ENCODE results near the gene VEGFB.

VEGFB gene

DNA sequence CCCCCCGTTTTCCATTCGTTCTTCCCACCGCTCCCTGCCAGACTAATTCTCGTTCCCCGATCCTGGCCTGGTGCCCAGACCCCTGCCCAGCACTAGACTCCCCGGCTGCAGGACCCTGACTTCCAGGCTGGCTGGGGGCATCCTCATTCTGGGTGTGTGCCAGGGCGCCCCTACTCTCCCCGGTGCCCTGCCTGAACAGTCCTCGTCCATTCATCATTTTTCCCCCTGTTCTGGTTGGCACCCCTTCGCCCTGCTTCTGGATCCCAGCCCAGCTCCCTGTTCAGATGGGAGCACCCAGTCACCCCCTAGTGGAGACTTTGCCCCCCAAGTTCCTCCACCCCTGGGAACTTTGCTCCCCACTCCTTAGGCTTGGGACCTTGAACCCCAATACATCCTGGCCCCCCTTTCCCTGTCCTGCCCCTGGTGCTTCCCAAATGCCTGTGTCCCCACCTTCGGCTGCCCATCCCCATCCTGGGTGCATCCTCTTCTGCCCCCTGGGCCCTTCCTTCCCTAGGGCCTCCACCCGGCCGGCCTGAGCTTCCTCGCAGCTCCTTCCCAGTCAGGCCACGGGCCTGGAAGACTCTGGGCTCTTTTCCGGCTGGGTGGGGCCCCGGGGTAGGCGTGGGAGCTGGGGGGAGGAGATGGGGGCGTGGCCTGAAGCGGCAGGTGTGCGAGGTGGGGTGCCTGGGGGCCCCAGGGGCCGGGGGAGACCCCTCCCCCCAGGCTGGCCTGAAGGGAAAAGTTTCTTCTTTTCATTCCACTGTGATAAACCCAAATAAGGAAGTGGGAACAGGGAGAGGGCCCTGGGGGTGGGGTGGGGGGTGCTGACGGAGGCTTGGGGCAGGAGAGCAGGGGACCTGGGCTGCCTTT lies 17.9 kb downstream of the VEGFB start:
- TF ChIP-seq, protein P1, sequence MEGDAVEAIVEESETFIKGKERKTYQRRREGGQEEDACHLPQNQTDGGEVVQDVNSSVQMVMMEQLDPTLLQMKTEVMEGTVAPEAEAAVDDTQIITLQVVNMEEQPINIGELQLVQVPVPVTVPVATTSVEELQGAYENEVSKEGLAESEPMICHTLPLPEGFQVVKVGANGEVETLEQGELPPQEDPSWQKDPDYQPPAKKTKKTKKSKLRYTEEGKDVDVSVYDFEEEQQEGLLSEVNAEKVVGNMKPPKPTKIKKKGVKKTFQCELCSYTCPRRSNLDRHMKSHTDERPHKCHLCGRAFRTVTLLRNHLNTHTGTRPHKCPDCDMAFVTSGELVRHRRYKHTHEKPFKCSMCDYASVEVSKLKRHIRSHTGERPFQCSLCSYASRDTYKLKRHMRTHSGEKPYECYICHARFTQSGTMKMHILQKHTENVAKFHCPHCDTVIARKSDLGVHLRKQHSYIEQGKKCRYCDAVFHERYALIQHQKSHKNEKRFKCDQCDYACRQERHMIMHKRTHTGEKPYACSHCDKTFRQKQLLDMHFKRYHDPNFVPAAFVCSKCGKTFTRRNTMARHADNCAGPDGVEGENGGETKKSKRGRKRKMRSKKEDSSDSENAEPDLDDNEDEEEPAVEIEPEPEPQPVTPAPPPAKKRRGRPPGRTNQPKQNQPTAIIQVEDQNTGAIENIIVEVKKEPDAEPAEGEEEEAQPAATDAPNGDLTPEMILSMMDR (IDR thresholded peaks at IDR 0.05; ENCODE audit: low read depth, low read length, missing control alignments): peak; percentile 50
- peak overlapping the region; percentile 73 for H3K4me3 ChIP-seq (ENCODE audit: low read depth, low read length)
- no peak for DNase-seq (ENCODE audit: low read depth)

DNA sequence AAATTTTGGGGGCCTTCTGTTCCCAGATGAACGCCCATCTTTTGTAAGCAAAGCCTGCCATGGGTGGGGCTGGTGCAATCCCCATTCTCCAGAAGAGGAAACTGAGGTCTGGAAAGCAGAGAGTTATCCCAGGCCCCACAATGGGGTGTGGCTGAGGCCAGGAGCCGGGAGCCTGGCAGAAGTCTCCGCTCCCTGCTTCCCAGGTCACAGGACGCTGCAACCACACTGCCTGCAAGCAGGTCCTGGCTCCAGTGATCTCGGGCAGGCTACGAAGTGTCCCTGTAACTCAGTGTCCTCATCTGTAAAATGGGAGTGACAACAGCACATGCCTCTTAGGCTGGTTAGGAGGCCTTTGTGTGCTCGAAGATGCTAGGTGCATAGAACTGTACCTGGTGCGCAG lies 18.7 kb downstream of the VEGFB start:
- no peak overlapping the region for H3K4me3 ChIP-seq (ENCODE audit: low read depth, low read length)
- TF ChIP-seq, protein P1 (IDR thresholded peaks at IDR 0.05; ENCODE audit: low read depth, low read length, missing control alignments): no peak
- DNase-seq (ENCODE audit: low read depth): no peak

DNA sequence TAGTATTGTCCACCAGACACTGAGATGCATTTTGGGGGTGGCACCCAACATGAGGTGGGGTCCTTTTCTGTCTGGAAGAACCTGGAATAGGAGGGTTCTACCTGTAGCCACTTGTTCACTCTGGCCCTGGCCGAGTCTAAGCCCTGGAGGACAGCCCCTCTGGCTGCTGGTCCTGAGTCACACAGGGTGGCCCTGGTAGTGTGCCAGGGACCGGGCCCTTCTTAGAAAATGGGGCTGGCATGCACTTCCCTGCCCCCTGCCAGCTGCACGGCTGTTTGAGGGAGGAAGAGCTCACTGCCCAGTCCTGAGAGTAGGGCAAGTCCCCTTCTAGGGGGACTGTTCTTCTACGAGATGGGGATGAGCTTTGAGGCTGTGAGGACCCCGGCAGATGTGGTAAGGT lies 19.1 kb downstream of the VEGFB start:
- no peak for DNase-seq (ENCODE audit: low read depth)
- TF ChIP-seq, protein P1 (IDR thresholded peaks at IDR 0.05; ENCODE audit: low read depth, low read length, missing control alignments): no peak
- H3K4me3 ChIP-seq (ENCODE audit: low read depth, low read length): no peak overlapping the region

DNA sequence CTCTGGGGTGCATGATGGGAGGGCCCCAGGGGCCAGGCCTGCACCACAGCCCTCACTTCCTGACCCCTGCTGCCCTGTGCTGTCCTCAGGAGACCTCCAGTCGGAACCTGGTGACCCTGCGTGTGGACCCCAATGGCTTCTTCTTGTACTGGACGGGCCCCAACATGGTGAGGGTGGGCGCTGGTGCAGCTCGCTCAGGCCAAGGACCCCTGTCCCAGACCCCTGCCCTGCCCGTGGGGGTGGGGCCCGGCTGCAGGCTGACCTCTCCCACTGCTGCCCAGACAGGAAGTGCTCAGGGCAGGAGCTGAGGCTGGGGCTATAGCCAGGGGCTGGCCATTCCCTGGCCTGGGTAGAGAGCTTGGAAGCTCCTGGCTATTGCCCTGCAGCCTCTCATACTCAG lies 19.9 kb downstream of the VEGFB start:
- no peak for DNase-seq (ENCODE audit: low read depth)
- TF ChIP-seq, protein P1 (IDR thresholded peaks at IDR 0.05; ENCODE audit: low read depth, low read length, missing control alignments): no peak
- H3K4me3 ChIP-seq (ENCODE audit: low read depth, low read length): no peak overlapping the region

DNA sequence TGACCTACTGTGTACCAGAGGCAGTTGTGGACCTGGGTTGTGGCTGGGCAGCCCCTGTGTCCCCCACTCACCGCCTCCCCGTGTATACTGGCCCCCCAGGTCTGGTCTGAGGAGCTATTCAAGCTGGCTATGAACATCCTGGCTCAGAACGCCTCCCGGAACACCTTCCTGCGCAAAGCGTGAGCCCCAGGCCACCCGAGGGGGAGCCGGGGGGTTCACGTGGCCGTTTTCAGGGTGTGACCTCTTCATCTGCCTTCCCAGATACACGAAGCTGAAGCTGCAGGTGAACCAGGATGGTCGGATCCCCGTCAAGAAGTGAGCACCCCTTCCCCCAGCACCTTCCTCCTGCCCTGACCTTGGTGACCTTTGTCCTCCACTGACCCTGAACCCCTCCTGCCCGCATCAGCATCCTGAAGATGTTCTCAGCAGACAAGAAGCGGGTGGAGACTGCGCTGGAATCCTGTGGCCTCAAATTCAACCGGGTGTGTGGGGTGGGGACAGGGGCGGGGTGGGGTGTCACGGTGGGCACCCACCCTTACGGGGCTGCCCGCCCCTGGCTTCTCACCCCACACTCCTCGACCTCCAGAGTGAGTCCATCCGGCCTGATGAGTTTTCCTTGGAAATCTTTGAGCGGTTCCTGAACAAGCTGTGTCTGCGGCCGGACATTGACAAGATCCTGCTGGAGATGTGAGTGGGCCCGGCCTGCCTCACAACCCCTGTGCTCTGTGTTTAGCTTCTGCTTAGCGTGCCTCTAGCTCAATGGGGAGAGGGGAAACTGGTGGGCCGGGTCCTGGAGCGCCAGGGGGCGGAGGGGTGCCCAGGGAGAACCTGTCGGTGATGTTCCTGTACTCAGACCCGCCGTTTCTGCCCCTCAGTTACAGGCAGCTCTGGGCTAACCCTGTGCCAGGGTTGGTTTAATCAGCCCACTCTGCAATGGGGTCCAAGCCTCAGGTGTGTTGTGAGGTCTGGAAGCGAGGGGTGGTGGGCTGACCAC lies 21.0 kb downstream of the VEGFB start:
- no peak overlapping the region for H3K4me3 ChIP-seq (ENCODE audit: low read depth, low read length)

DNA sequence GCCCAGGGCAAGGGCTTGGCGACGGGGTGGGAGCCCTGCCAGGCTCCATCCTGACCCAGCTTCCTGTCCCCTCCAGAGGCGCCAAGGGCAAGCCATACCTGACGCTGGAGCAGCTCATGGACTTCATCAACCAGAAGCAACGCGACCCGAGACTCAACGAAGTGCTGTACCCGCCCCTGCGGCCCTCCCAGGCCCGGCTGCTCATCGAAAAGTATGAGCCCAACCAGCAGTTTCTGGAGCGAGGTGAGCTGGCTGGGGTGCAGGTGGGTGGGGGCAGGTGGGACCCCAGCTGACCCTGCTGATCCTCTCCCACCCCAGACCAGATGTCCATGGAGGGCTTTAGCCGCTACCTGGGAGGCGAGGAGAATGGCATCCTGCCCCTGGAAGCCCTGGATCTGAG lies 21.9 kb downstream of the VEGFB start:
- H3K4me3 ChIP-seq (ENCODE audit: low read depth, low read length): no peak overlapping the region
- DNase-seq (ENCODE audit: low read depth): no peak
- TF ChIP-seq, protein P1 (IDR thresholded peaks at IDR 0.05; ENCODE audit: low read depth, low read length, missing control alignments): no peak

More for the DNA sequence above, 21.0 kb downstream of the VEGFB start:
- DNase-seq (ENCODE audit: low read depth): no peak
- TF ChIP-seq, protein P1 (IDR thresholded peaks at IDR 0.05; ENCODE audit: low read depth, low read length, missing control alignments): no peak
